Activated naive CD8-positive, alpha-beta T cell treated with anti-CD3 and anti-CD28 coated beads, Interleukin-2, amount 50 U/mL, for 24 hours (primary cell): ENCODE results near the gene DOLPP1.
"Not testable (repeated sequence)": the region's sequence is repeated elsewhere in the genome, so short reads cannot be mapped to it uniquely, and the experiment has no call there.

ENCODE experiments used
- ATAC-seq: fragments of 150-1000 bp; cut with Tn5 transposase; one replicate; pipeline ENCODE4 v1.10.0; 2021
- DNase-seq: peaks from one replicate; pipeline ENCODE4 v3.0.0; 2021
- H3K27ac Mint-ChIP-seq: one replicate; pipeline ENCODE4 v1.8.0; 2021; ENCODE audit warnings: mild to moderate bottlenecking, mixed read lengths
- H3K27me3 Mint-ChIP-seq: one replicate; pipeline ENCODE4 v1.8.0; 2021; ENCODE audit warnings: mixed read lengths
- H3K36me3 Mint-ChIP-seq: one replicate; pipeline ENCODE4 v1.8.0; 2021; ENCODE audit warnings: low read depth, mixed read lengths
- H3K4me1 Mint-ChIP-seq: one replicate; pipeline ENCODE4 v1.8.0; 2021; ENCODE audit warnings: mixed read lengths
- H3K4me3 Mint-ChIP-seq: one replicate; pipeline ENCODE4 v1.8.0; 2021; ENCODE audit warnings: mild to moderate bottlenecking, moderate library complexity, mixed read lengths
- H3K9me3 Mint-ChIP-seq: one replicate; pipeline ENCODE4 v1.8.0; 2021; ENCODE audit warnings: mixed read lengths

Gene DOLPP1, protein sequence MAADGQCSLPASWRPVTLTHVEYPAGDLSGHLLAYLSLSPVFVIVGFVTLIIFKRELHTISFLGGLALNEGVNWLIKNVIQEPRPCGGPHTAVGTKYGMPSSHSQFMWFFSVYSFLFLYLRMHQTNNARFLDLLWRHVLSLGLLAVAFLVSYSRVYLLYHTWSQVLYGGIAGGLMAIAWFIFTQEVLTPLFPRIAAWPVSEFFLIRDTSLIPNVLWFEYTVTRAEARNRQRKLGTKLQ

DNA sequence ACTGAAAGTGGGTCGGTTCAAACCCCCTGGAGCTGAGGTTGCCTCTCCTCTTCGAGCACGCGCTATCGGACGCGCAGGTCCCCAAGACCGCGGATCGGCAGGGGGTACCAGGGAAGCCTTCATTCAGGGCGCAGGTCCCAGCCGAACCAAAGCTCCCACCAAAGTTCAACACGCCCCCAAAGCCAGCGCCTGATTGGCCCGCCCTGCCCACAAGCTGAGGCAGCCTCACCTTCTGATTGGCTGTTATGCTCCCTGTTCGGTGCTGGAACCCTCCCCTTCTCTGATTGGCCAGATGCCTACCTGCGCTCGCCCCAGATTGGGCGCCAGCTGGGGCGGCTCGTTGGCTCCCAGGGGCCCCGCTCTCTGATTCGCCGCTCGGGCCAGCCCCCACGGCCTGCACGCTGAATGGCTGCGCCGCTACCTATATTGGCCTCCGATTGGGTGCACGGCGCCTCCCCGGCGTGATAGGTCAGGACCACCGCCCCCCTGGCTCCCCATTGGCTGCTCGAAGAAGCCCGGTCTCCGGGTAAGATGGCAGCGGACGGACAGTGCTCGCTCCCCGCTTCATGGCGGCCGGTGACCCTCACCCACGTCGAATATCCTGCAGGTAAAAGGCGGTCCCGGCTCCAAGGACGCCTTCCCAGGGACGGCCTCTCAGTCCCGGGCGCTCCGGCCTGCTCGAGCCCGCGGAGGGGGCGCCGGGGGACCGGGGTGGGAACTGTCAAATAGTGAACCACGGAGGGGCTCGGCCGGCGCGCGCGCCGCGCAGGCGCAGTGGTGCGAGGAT, at the start of gene DOLPP1:
DOLPP1 (plus strand) TSS at position 511 of the 787 bp plus-strand sequence; CDS start at position 532, 21 bp downstream.
- H3K27ac Mint-ChIP-seq = peak within 1 kb of the TSS; percentile 83
- peaks cover 3% of the 10 kb centered on the region for H3K27me3 Mint-ChIP-seq
- peak within 1 kb of the TSS; percentile 87 for H3K4me3 Mint-ChIP-seq
- H3K36me3 Mint-ChIP-seq = peaks cover 4% of the 10 kb centered on the region
- peaks cover 28% of the 10 kb centered on the region for H3K4me1 Mint-ChIP-seq
- DNase-seq (peak; percentile 98), ATAC-seq (peak; percentile 98)
- no peaks in the 10 kb centered on the region for H3K9me3 Mint-ChIP-seq

DNA sequence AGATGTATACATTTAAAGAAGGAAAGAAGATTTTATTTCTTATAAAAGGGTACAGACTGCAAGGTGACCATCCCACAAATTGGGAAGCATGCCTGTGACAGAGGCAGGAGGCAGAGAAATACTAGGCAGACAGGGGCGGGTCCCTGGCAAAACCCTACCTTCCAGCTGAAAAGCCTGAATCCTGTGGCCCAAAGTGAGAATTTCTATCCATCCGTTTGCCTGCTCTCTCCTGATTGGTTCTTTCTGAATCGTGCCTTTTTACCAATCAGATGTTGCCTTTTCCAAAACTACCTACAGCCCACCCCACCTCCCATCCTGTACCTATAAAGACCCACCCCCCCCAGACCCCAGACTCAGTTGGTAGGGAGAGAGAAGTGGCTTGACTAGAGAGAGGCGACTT, 49.4 kb upstream of the DOLPP1 start:
- Mint-ChIP-seq H3K4me1 (peaks cover 21% of the 10 kb centered on the region), H3K4me3 (no peak overlapping the region), H3K9me3 (no peaks in the 10 kb centered on the region), H3K27me3 (no peaks in the 10 kb centered on the region), H3K36me3 (no peaks in the 10 kb centered on the region), H3K27ac (no peak overlapping the region)
- DNase-seq (no peak), ATAC-seq (no peak)

DNA sequence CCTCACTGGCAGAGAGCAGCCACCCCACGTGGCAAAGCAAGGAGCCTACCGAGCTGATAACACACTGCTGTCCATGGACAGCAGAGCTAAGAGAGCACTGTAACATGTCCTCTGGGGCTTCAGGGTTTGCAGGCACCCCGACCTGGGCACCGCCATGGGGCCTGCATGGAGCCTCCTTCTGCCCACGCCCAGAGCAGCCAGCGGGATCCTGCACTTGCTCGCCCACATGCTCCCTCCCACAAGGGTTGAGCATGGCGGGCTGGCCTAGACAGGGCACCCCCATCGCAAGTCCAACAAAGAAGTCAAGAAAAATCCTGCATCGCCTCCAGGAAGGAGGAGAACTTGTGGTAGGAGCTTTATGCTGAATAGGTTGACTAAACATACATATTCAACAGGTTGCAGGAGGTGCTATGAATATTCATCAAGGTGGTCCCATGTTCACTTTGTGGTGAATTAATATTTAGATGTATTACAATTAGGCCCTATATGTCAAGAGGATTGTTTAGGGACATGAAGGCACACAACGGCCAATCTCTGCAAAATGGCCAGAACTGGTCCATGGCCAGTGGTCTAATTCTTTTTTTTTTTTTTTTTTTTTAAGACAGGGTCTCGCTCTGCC, 48.3 kb upstream of the DOLPP1 start:
- DNase-seq = no peak
- Mint-ChIP-seq H3K36me3 (no peaks in the 10 kb centered on the region), H3K27me3 (no peaks in the 10 kb centered on the region), H3K4me1 (peaks cover 25% of the 10 kb centered on the region), H3K9me3 (no peaks in the 10 kb centered on the region), H3K27ac (no peak overlapping the region), H3K4me3 (no peak overlapping the region)
- no peak for ATAC-seq

DNA sequence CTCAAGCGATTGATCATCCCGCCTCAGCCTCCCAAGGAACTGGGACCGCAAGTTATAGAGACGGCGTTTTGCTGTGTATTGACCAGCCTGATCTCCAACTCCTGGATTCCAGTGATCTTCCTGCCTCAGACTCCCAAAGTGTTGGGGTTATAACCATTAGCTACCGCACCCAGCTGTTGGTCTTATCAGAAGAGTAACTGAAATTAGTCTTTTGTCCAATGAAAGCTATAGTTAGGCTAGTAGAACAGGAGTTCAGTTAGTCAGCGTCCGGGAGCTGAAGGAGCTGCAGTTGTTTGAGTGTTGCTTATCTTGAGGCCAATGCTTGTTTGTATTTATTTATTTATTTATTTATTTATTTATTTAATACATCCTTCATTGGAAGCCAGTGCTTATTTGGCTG, 47.7 kb upstream of the DOLPP1 start:
- no peaks in the 10 kb centered on the region for H3K36me3 Mint-ChIP-seq
- H3K27me3 Mint-ChIP-seq = no peaks in the 10 kb centered on the region
- DNase-seq (no peak), ATAC-seq (no peak)
- no peaks in the 10 kb centered on the region for H3K9me3 Mint-ChIP-seq
- H3K4me3 Mint-ChIP-seq = no peak overlapping the region
- H3K4me1 Mint-ChIP-seq = peaks cover 30% of the 10 kb centered on the region
- H3K27ac Mint-ChIP-seq = no peak overlapping the region

DNA sequence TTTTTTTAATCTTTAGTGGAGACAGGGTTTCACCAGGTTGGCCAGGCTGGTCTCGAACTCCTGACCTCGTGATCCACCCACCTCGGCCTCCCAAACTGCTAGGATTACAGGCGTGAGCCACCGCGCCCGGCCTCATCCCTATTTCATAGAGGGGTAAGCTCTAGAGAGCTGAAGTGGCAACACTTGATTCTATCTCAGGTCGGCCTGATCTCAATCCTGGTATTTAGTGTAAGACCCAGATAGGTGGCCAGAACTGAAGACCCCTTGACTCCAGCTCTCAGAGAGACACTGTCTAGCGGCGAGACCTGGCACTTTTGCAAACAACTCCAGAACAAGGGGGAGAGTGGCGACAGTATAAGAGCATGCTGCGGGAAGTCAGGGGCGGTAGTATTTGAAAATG, 45.1 kb upstream of the DOLPP1 start:
- Mint-ChIP-seq H3K4me1 (peaks cover 27% of the 10 kb centered on the region), H3K27ac (peak overlapping the region; percentile 78), H3K4me3 (peak overlapping the region; percentile 91)
- H3K9me3 Mint-ChIP-seq, DNase-seq, ATAC-seq, H3K36me3 Mint-ChIP-seq, H3K27me3 Mint-ChIP-seq: not testable (repeated sequence)

DNA sequence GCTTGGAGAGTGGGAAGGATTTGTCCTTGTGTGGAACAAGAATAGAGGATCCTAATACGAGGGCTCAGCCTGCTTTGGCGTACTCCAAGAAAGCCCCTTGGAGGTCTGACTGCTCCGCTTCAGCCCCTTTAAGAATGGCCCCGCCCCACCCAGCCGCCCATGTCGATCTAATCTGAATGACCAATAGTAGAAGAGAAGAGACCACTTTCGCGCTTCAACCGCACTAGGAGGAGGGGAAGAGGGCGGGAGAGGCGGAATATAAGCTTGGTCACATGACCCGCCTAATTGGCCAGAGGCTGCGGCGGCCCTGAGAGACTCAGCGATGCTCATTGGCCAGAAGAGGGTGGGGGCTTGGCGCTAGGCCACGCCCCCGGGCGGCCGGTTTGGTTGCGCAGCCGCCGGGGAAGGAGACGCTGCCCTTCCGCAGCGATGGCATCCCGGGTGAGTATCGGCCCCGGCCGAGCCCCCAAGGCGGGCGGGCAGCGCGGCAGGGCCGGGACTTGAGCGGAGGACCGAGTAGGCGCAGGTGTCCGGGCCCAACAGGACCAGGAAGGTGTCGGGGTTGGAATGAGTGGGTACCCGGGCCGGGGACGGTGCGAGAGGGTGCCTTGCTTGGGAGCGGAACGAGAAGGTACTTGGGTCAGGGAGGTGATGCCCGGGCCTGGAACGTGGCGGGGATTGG, 44.5 kb upstream of the DOLPP1 start, which contains the start of gene MIGA2:
MIGA2 (plus strand) TSS at position 386 of the 682 bp plus-strand sequence. CDS start 3,969 bp downstream, outside the sequence.
- DNase-seq (peak; percentile 93), ATAC-seq (peak; percentile 98)
- H3K27me3 Mint-ChIP-seq = no peaks in the 10 kb centered on the region
- peaks cover 27% of the 10 kb centered on the region for H3K4me1 Mint-ChIP-seq
- peak within 1 kb of the TSS; percentile 78 for H3K27ac Mint-ChIP-seq
- peaks cover 5% of the 10 kb centered on the region for H3K36me3 Mint-ChIP-seq
- H3K9me3 Mint-ChIP-seq = no peaks in the 10 kb centered on the region
- peak within 1 kb of the TSS; percentile 91 for H3K4me3 Mint-ChIP-seq

DNA sequence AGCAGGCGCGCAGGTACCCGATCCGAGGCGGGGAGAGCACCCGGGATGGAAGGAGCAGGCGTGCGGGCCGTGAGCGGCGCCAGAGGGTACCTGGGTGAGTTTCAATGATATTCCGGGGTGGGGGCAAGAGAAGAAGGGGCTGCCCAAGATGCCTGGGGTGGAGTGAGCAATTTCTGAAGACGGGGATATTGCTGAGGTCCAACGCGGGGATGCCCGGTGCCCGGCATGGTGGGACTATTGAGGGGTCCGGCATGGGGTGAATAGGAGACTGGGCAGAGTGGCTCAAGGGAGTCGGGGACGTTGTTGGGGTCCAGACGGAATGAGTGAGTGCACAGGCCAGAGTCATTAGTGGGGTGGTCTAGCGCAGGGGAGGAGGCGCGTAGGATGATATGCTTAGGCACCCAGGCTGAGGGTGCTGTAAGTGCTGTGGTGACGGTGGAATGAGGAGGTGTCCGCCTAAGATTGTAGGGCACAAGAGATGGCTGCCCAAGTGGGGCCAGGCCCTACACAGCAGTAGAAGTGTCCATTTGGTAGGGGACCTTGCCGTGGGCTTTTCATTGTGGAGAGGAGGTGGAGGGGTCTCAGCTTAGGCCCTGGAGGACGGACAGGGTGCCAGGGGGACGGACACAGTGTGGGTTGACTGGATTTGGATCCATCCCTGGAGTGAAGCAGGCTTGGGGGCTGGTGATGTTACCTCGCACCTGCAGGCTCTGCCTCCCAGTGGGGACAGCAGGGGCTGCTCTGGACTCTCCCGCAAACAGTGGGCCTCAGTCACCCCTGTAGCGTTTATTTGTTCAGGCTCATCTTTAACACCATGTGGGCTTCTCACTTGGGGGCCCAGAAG, 43.8 kb upstream of the DOLPP1 start:
- Mint-ChIP-seq H3K36me3 (peaks cover 5% of the 10 kb centered on the region), H3K9me3 (no peaks in the 10 kb centered on the region), H3K27ac (peak overlapping the region; percentile 78), H3K4me1 (peaks cover 27% of the 10 kb centered on the region), H3K4me3 (peak overlapping the region; percentile 91), H3K27me3 (no peaks in the 10 kb centered on the region)
- DNase-seq (no peak), ATAC-seq (no peak)

DNA sequence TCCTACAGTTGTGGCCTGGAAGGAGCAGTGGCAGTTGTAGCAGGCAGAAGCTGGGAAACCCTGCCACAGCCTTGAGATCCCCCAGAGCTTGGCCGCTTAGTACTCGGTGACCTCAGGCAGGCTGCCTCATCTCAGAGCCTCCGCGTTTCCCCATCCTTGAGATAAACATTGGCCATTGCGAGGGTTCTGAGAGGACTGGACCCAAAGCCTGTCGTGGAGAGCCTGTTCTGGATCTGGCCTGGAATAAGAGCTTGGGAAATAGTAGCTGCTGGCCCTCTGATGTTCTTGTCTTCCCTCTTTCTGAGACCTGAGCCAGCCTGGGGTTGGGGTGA, 43.2 kb upstream of the DOLPP1 start:
- Mint-ChIP-seq H3K4me1 (peaks cover 27% of the 10 kb centered on the region), H3K9me3 (no peaks in the 10 kb centered on the region), H3K27ac (no peak overlapping the region), H3K4me3 (peak overlapping the region; percentile 91), H3K27me3 (no peaks in the 10 kb centered on the region), H3K36me3 (peaks cover 9% of the 10 kb centered on the region)
- ATAC-seq = no peak
- DNase-seq = no peak

DNA sequence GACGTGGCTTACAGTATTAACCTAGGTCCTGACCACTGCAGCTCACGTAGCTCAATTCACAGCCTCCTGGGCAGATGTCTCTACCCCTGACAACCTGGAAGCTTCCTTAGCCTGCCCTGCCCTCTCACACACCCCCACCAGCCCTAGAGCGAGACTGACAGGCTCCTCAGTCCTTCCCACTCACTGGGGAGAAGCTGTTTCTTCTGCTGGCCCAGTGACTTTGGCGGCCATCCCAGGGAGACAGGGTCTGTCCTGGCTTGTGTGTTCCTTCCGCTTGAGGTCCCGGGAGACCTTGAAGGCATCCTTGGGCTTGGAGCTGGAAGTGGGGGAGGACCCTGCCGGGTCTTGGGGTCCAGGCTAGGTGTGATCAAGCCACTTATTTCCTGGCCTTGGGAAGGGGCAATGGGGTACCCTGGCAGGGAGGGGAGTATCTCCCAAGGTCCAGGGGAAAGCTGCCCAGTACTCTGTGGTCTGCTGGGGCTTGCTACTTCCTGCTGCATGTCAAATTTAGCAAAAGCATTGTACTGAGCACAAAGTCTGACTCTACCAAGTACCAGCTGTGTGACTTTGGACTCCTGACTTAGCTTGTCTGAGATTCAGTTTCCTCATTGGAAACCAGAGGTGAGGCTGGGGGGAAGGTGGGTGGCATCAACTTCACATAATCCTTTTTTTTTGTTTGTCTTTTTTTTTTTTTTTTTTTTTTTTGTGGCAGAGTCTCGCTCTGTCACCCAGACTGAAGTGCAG, 42.6 kb upstream of the DOLPP1 start:
- Mint-ChIP-seq H3K4me1 (peaks cover 27% of the 10 kb centered on the region), H3K27ac (no peak overlapping the region), H3K4me3 (peak overlapping the region; percentile 91), H3K36me3 (peaks cover 12% of the 10 kb centered on the region), H3K27me3 (no peaks in the 10 kb centered on the region), H3K9me3 (no peaks in the 10 kb centered on the region)
- DNase-seq = no peak
- no peak for ATAC-seq

DNA sequence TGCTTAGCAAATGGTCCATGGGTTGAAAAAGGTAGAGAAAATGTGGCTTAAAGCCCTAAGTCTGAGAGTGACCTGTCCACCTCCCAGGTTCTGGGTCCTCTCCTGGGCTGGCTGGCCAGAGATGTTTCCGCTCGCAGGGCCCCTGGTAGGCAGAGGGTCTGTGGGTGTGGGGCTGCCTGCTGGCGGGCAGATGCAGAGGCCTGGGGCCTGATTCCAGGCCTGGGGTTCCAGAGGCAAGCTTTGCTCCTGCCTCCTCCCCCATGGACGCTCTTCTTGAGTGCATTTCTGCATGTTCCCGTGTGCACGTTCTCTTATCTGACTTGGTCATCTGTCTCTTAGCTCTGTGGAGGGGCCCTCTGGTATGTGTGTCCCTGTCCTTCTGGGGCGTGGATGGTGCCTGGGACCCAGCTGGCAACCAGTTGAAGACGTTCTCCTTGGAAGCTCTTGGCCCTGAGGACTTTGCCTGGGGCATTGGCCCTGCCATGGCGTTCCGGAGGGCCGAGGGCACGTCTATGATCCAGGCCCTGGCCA, 40.7 kb upstream of the DOLPP1 start:
- H3K4me3 Mint-ChIP-seq = no peak overlapping the region
- H3K4me1 Mint-ChIP-seq = peaks cover 27% of the 10 kb centered on the region
- peaks cover 16% of the 10 kb centered on the region for H3K36me3 Mint-ChIP-seq
- H3K9me3 Mint-ChIP-seq = no peaks in the 10 kb centered on the region
- H3K27ac Mint-ChIP-seq = no peak overlapping the region
- no peak for ATAC-seq
- no peak for DNase-seq
- no peaks in the 10 kb centered on the region for H3K27me3 Mint-ChIP-seq

DNA sequence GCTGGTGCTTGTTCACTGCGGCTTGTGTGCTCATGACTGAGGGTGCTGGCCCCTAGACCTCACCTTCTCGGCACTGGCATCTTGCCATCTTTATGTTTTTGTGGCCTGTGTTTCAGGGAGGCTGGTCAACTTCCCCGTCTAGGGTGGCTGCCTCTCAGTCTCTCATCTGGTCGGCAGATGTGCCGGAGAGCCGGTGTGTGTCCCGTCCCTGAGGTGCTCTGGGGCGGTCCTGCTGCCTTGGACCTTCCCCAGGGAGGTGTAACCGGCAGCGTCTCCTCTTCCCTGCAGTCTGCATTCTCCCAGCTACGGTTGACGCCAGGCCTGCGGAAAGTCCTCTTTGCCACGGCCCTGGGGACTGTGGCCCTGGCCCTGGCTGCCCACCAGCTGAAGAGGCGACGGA, 38.9 kb upstream of the DOLPP1 start:
- no peak overlapping the region for H3K27ac Mint-ChIP-seq
- H3K4me3 Mint-ChIP-seq = no peak overlapping the region
- no peaks in the 10 kb centered on the region for H3K9me3 Mint-ChIP-seq
- H3K36me3 Mint-ChIP-seq = peaks cover 16% of the 10 kb centered on the region
- H3K4me1 Mint-ChIP-seq = peaks cover 17% of the 10 kb centered on the region
- no peak for ATAC-seq
- no peak for DNase-seq
- H3K27me3 Mint-ChIP-seq = no peaks in the 10 kb centered on the region

DNA sequence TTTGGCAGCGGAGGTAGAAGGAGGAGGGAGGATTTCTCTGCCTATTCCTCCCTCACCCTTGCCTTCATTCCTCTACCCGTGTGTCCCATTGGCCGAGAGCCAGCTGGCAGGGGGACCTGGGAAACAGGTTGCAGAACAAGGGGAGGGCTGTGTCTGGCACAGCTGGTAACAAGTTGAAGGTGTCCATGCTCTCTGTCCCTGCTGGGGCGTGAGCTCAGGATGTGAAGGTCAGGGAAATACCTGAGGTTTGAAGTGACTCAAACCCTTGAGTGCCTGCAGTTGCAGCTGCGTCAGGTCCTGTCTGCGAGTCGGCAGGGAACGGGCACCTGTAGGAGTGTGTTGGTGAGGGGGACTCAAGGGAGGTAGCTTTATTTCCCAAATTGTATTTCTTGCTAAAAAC, 28.3 kb upstream of the DOLPP1 start:
- Mint-ChIP-seq H3K9me3 (no peaks in the 10 kb centered on the region), H3K27ac (no peak overlapping the region), H3K4me1 (no peaks in the 10 kb centered on the region), H3K4me3 (no peak overlapping the region), H3K27me3 (no peaks in the 10 kb centered on the region), H3K36me3 (peaks cover 6% of the 10 kb centered on the region)
- ATAC-seq (no peak), DNase-seq (no peak)

DNA sequence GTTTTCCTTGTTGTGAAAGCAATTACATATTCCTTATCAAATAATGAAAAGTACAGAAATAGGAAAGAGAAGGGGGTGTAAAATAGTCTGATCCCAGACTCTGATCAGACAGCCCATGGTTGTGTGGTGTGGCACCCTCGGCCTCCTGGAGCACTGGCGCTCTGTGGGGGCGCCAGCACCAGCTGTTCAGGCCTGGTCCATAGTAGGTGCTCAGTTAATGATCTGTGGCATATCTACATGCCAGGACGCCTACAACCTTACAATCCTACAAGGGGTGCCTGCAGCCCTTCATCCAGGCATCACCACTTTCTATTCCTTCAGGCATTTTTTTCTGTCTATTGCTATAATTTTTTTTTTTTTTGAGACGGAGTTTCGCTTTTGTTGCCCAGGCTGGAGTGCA, 27.9 kb upstream of the DOLPP1 start:
- no peak for DNase-seq
- H3K4me3 Mint-ChIP-seq = no peak overlapping the region
- no peaks in the 10 kb centered on the region for H3K27me3 Mint-ChIP-seq
- H3K27ac Mint-ChIP-seq = no peak overlapping the region
- no peak for ATAC-seq
- H3K4me1 Mint-ChIP-seq = no peaks in the 10 kb centered on the region
- H3K36me3 Mint-ChIP-seq = peaks cover 4% of the 10 kb centered on the region
- no peaks in the 10 kb centered on the region for H3K9me3 Mint-ChIP-seq
